Tibial nerve (tissue), 3 donors: Measurements from ENCODE around the gene CRB3.

Source experiments
- CTCF ChIP-seq, 5 experiments: fragments of 200-600 bp in 3 of 5; fragments of 450-650 bp in 2 of 5; sonication (generic) in 3 of 5; IDR thresholded peaks; one replicate each; pipeline ENCODE4 v1.5.1; 2016 to 2019; ENCODE audit warnings: antibody characterized with exemption in 5 of 5, mild to moderate bottlenecking in 3 of 5, moderate library complexity in 2 of 5
- POLR2A ChIP-seq, 2 donors: fragments of 450-650 bp; IDR thresholded peaks; one replicate each; pipeline ENCODE4 v1.6.1; 2017; ENCODE audit warnings: antibody characterized with exemption in 2 of 2, mild to moderate bottlenecking in 2 of 2, moderate library complexity in 2 of 2

GRCh38 chr19:6442087-6442688, 21.9 kb upstream of the CRB3 start:
- TF ChIP-seq CTCF (IDR thresholded peaks at IDR 0.05) (no peak), POLR2A (IDR thresholded peaks at IDR 0.05) (no peak)
